Endodermal cell (in vitro differentiated cells): ENCODE results near the gene GPR160. TPM values are rescaled to one million over a fixed set of nuclear protein-coding genes. Genes with fewer than 3 reads are reported as not detected.

Experiments used
- DNase-seq: peaks from one replicate; pipeline ENCODE4 v3.0.0-alpha.2; 2017
- H3K27ac ChIP-seq: 2 replicates; pipeline ENCODE4 v1.5.1; 2013; ENCODE audit warnings: mild to moderate bottlenecking, low read depth, low read length, moderate library complexity
- H3K27me3 ChIP-seq: 2 replicates; pipeline ENCODE4 v1.6.1; 2013; ENCODE audit warnings: mild to moderate bottlenecking, low read length, moderate library complexity; ENCODE audit not compliant: insufficient read depth, control insufficient read depth, poor library complexity, severe bottlenecking
- H3K36me3 ChIP-seq: 2 replicates; pipeline ENCODE4 v1.7.0; 2013; ENCODE audit warnings: mild to moderate bottlenecking, low read length, moderate library complexity; ENCODE audit not compliant: control insufficient read depth, insufficient read depth
- H3K4me1 ChIP-seq: one replicate; pipeline ENCODE4 v1.7.0; 2013; ENCODE audit warnings: low read length; ENCODE audit not compliant: control insufficient read depth, insufficient read depth
- H3K4me3 ChIP-seq: 2 replicates; pipeline ENCODE4 v1.5.1; 2013; ENCODE audit warnings: mild to moderate bottlenecking, low read length, moderate library complexity
- H3K9ac ChIP-seq: 2 replicates; pipeline ENCODE4 v1.6.1; 2013; ENCODE audit warnings: mild to moderate bottlenecking, low read length, moderate library complexity; ENCODE audit not compliant: poor library complexity, severe bottlenecking; ENCODE audit errors: extremely low read depth
- H3K9me3 ChIP-seq: 2 replicates; pipeline ENCODE4 v1.6.1; 2013; ENCODE audit warnings: mild to moderate bottlenecking, low read length, moderate library complexity; ENCODE audit not compliant: control insufficient read depth
- H3K27ac Mint-ChIP-seq: 2 replicates; pipeline ENCODE4 v1.8.0; 2020; ENCODE audit warnings: mixed read lengths
- H3K27me3 Mint-ChIP-seq: 2 replicates; pipeline ENCODE4 v1.8.0; 2021; ENCODE audit warnings: mild to moderate bottlenecking, mixed read lengths; ENCODE audit not compliant: insufficient read depth
- H3K36me3 Mint-ChIP-seq: 2 replicates; pipeline ENCODE4 v1.8.0; 2020; ENCODE audit warnings: low read depth, mixed read lengths
- H3K4me1 Mint-ChIP-seq: 2 replicates; pipeline ENCODE4 v1.8.0; 2020; ENCODE audit warnings: mixed read lengths
- H3K4me3 Mint-ChIP-seq: 2 replicates; pipeline ENCODE4 v1.8.0; 2020; ENCODE audit warnings: mild to moderate bottlenecking, moderate library complexity, mixed read lengths
- H3K9me3 Mint-ChIP-seq: 2 replicates; pipeline ENCODE4 v1.8.0; 2020; ENCODE audit warnings: mild to moderate bottlenecking, mixed read lengths
- CTCF ChIP-seq: fragments of 200-600 bp; sonication (generic); conservative IDR thresholded peaks from 2 replicates; pipeline ENCODE4 v1.5.0; 2021; ENCODE audit warnings: antibody characterized with exemption, mild to moderate bottlenecking
- WGBS, 2 experiments: methylation state at CpG; one replicate each; pipeline versions ENCODE4 v1.1.5 to v1.1.7; 2013; ENCODE audit warnings: missing lambda C conversion rate in 2 of 2, mixed read lengths in 1 of 2; ENCODE audit not compliant: insufficient coverage in 1 of 2, insufficient read length in 1 of 2; 5-methylcytosine and 5-hydroxymethylcytosine counted together
- total RNA-seq, 2 donors: library from RNA; stranded (reverse); fragmentation: NEBNext Ultra II Directional in 1 of 2; extraction: Animal tissue kit (Norgen Biotek cat#: 25700) in 1 of 2; gene quantifications; 2 replicates in 1 of 2; 3 replicates in 1 of 2; pipeline ENCODE4 v1.2.1, GENCODE V29; 2021

GPR160 gene
- total RNA-seq, 2 donors from 2014 or later = 6.9 to 8.6 TPM

- no peaks in the 10 kb centered on the region for H3K4me1 ChIP-seq
- H3K4me3 Mint-ChIP-seq = no peak overlapping the region
- TF ChIP-seq CTCF = peak; percentile 65
- no peak overlapping the region for H3K27ac Mint-ChIP-seq
- H3K4me1 Mint-ChIP-seq = peaks cover 6% of the 10 kb centered on the region
- no peak overlapping the region for H3K27ac ChIP-seq
- no peaks in the 10 kb centered on the region for H3K36me3 Mint-ChIP-seq
- H3K9ac ChIP-seq = no peak overlapping the region
- no peaks in the 10 kb centered on the region for H3K36me3 ChIP-seq
- H3K4me3 ChIP-seq = no peak overlapping the region
- no peaks in the 10 kb centered on the region for H3K9me3 ChIP-seq
- no peaks in the 10 kb centered on the region for H3K9me3 Mint-ChIP-seq
- WGBS, 2 experiments = 69% methylated on average over 2 of the region's 3 CpGs; no CpG with 5 or more reads in 1 of the 2 experiments
- peaks cover 23% of the 10 kb centered on the region for H3K27me3 Mint-ChIP-seq
- DNase-seq = no peak
- peaks cover 51% of the 10 kb centered on the region for H3K27me3 ChIP-seq
Measured at GRCh38 chr3:170021083-170021482, 16.7 kb upstream of the GPR160 start.

GRCh38 chr3:170022336-170022735 lies 15.5 kb upstream of the GPR160 start:
- Histone ChIP-seq H3K27me3 (peaks cover 46% of the 10 kb centered on the region), H3K9me3 (no peaks in the 10 kb centered on the region), H3K4me3 (no peak overlapping the region), H3K4me1 (no peaks in the 10 kb centered on the region), H3K27ac (no peak overlapping the region), H3K9ac (no peak overlapping the region), H3K36me3 (no peaks in the 10 kb centered on the region)
- no peak for TF ChIP-seq CTCF
- WGBS, 2 experiments = 96 to 100% methylated on average over 1 to 4 of the region's 4 CpGs
- Mint-ChIP-seq H3K4me3 (no peak overlapping the region), H3K9me3 (no peaks in the 10 kb centered on the region), H3K36me3 (no peaks in the 10 kb centered on the region), H3K27ac (no peak overlapping the region), H3K4me1 (peaks cover 3% of the 10 kb centered on the region), H3K27me3 (peaks cover 17% of the 10 kb centered on the region)
- DNase-seq = no peak

- no peak overlapping the region for H3K27ac Mint-ChIP-seq
- no peaks in the 10 kb centered on the region for H3K36me3 Mint-ChIP-seq
- peaks cover 3% of the 10 kb centered on the region for H3K4me1 Mint-ChIP-seq
- H3K27me3 Mint-ChIP-seq = peaks cover 14% of the 10 kb centered on the region
- Histone ChIP-seq H3K4me3 (no peak overlapping the region), H3K9ac (no peak overlapping the region), H3K27ac (no peak overlapping the region), H3K4me1 (no peaks in the 10 kb centered on the region), H3K36me3 (no peaks in the 10 kb centered on the region), H3K9me3 (no peaks in the 10 kb centered on the region), H3K27me3 (peaks cover 42% of the 10 kb centered on the region)
- H3K9me3 Mint-ChIP-seq = no peaks in the 10 kb centered on the region
- no peak for DNase-seq
- no peak for TF ChIP-seq CTCF
- no peak overlapping the region for H3K4me3 Mint-ChIP-seq
- WGBS, 2 experiments = 94% methylated on average over 1 of the region's 1 CpG; no CpG with 5 or more reads in 1 of the 2 experiments
Measured at GRCh38 chr3:170023165-170023564, 14.6 kb upstream of the GPR160 start.
